Nasal cavity respiratory epithelium epithelial cell of viscerocranial mucosa (primary cell): ENCODE data around the gene FARSA. TPM values are rescaled to one million over a fixed set of nuclear protein-coding genes. Genes with fewer than 3 reads are reported as not detected.

Experiments
- total RNA-seq: library from RNA; depleted of rRNA; stranded (reverse); fragments of >200 nt; gene quantifications from 2 replicates; pipeline ENCODE4 v1.2.3, GENCODE V29; 2014

Gene FARSA
- total RNA-seq = 82.7 and 88.3 TPM in 2 replicates

GRCh38 chr19:12933287-12934072 is at the start of gene FARSA:
TSS of gene FARSA (minus strand) at chr19:12933711. CDS start at chr19:12933696, 15 bp downstream.

GRCh38 chr19:12969292-12969988 is 35.9 kb upstream of the FARSA start, which contains the start of gene DAND5:
TSS of gene DAND5 (plus strand) at chr19:12969576. CDS start at chr19:12969661, 85 bp downstream.

DNA sequence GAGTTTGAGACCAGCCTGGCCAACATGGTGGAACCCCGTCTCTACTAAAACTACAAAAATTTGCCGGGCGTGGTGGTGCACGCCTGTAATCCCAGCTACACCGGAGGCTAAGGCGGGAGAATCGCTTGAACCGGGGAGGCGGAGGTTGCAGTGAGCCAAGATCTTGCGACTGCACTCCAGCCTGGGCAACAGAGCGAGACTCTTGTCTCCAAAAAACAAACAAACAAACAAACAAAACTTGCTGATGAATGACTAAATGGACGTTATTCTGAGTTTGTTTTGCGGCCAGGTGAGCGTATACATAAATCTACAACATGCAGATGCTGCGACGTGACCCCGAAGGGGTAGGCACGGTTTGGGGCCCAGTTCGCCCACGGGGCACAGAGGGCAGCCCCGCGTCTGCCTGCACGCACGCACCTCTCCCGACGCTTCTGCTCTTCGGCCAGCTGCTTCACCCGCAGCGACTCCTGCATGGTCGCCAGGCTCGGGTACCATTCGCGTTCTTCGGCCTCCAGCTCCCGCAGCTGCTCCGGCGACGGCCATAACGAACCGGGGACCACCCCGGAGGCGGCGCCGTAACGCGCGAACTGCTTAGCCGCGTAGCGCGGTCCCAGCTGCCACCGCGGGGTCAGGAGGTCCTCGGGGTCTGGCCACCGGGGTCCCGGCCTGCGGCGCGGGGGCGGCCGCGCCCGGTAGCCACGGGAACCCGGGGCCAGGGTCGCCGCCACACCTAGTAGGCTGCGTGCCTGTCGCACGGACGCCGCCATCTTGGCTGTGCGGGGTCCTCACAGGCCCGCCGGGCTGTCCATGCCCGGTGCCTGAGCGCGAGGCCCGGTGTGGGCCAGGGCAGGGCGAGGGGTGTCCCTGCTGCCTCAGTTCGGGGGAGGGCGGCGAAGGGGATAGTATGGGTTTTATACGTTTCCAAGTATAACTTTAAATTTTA is 23.2 kb upstream of the FARSA start, which contains the start of gene GADD45GIP1:
GADD45GIP1 (minus strand) TSS at position 778 of the 943 bp plus-strand sequence; CDS start at position 767, 11 bp downstream.

DNA sequence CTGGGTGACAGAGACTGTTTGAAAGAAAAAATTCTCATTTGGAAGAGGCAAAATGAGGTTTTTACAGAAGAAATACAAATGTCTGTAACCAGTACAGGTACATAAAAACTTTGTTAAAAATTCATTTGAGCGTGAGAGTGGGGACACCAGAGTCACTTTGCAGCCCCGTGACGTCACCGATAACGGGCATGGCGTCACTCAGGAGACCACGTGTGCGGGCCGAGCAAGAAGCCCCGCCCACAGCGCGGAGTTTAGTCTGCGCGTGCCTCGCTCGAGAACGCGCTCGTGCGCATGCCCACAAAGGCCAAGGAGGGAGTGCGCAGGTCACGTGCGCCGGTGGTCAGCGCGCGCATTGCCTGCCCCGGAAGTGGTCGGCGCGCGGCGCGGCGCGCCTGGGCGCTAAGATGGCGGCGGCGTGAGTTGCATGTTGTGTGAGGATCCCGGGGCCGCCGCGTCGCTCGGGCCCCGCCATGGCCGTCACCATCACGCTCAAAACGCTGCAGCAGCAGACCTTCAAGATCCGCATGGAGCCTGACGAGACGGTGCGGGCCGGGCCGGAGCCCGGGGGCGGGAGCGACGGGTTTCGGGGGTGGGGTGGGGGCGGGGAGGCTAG is 12.1 kb upstream of the FARSA start, which contains the start of gene RAD23A:
RAD23A (plus strand) TSS at position 384 of the 613 bp plus-strand sequence; CDS start at position 471, 87 bp downstream.

DNA sequence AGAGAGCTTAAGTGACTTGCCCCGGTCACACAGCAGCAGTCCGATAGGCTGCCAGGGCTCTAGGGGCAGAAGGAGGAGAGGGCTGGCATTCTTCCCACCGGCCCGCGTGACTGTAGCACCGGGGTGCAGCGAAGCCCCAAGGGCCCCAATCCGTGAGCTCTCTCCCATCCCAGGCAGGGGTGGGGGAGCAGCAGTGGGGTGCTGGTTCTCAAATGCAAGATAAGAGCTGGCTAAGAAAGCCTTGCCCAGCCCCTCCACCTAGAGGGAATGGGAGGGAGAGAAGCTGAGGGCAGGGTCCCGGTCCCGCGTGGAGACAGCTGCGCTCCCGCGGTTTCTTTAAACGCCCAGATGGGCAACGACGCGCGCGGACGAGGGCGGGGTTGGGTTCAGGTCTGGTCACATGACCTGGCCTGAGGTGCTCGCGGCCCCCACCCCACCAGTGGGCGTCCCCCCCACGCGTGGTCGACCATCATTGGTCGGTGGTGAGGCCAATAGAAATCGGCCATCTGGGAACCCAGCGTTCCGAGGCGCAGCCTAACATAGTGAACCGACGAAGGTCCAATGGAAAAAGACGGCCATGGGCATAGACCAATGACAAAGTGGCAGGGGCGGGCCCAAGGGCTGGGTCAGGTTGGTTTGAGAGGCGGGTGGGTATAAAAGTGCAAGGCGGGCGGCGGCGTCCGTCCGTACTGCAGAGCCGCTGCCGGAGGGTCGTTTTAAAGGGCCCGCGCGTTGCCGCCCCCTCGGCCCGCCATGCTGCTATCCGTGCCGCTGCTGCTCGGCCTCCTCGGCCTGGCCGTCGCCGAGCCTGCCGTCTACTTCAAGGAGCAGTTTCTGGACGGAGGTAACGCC is 4.6 kb upstream of the FARSA start, which contains the start of gene CALR:
CALR (plus strand) TSS at position 683 of the 852 bp plus-strand sequence; CDS start at position 754, 71 bp downstream.

GRCh38 chr19:12890787-12891552 is 42.5 kb downstream of the FARSA start, which contains the start of gene GCDH:
TSS of gene GCDH (plus strand) at chr19:12891160. CDS start at chr19:12891305, 145 bp downstream.

GRCh38 chr19:12886969-12887747 is 46.4 kb downstream of the FARSA start, which contains the start of gene KLF1:
TSS of gene KLF1 (minus strand) at chr19:12887201. CDS start at chr19:12887140, 61 bp downstream.

GRCh38 chr19:12881172-12881808 is 52.2 kb downstream of the FARSA start, which contains the start of gene DNASE2:
TSS of gene DNASE2 (minus strand) at chr19:12881449. CDS start at chr19:12881375, 74 bp downstream.

Other genes starting within 250 kb of the FARSA start
- not detected in 2 replicates for gene GNG14, start 245.7 kb downstream of the FARSA start, total RNA-seq
- gene FBXW9, start 237.1 kb downstream of the FARSA start, total RNA-seq = 5.5 and 6.9 TPM in 2 replicates
- 30.1 and 69.1 TPM in 2 replicates for gene TNPO2, start 209.8 kb downstream of the FARSA start, total RNA-seq
- gene TRIR, start 199.0 kb downstream of the FARSA start, total RNA-seq = 101 and 152 TPM in 2 replicates
- 59.7 and 79.6 TPM in 2 replicates for gene GET3, start 196.2 kb downstream of the FARSA start, total RNA-seq
- not detected in 2 replicates for gene BEST2, start 181.9 kb downstream of the FARSA start, total RNA-seq
- gene HOOK2, start 158.2 kb downstream of the FARSA start, total RNA-seq = 43.1 and 73.5 TPM in 2 replicates
- 266 and 285 TPM in 2 replicates for gene JUNB, start 142.2 kb downstream of the FARSA start, total RNA-seq
- 109 and 161 TPM in 2 replicates for gene PRDX2, start 131.9 kb downstream of the FARSA start, total RNA-seq
- 0.28 TPM in 1 of 2 replicates, not detected in the other for gene THSD8, start 131.6 kb downstream of the FARSA start, total RNA-seq
- 7.2 and 13.3 TPM in 2 replicates for gene RNASEH2A, start 127.1 kb downstream of the FARSA start, total RNA-seq
- not detected in 2 replicates for gene RTBDN, start 99.1 kb downstream of the FARSA start, total RNA-seq
- under 0.01 and 0.28 TPM in 2 replicates for gene MAST1, start 95.2 kb downstream of the FARSA start, total RNA-seq
- gene DNASE2, start 52.3 kb downstream of the FARSA start, total RNA-seq = 29.5 and 40.3 TPM in 2 replicates
- gene KLF1, start 46.5 kb downstream of the FARSA start, total RNA-seq = under 0.01 TPM in 1 of 2 replicates, not detected in the other
- 18.0 and 24.6 TPM in 2 replicates for gene GCDH, start 42.6 kb downstream of the FARSA start, total RNA-seq
- not detected in 2 replicates for gene SYCE2, start 14.4 kb downstream of the FARSA start, total RNA-seq
- gene CALR, start 4.9 kb upstream of the FARSA start, total RNA-seq = 637 and 1,452 TPM in 2 replicates
- gene RAD23A, start 12.2 kb upstream of the FARSA start, total RNA-seq = 106 and 132 TPM in 2 replicates
- 15.8 and 24.6 TPM in 2 replicates for gene GADD45GIP1, start 23.5 kb upstream of the FARSA start, total RNA-seq
- gene DAND5, start 35.9 kb upstream of the FARSA start, total RNA-seq = 0.07 TPM in 1 of 2 replicates, not detected in the other
- gene NFIX, start 61.8 kb upstream of the FARSA start, total RNA-seq = 4.1 and 31.2 TPM in 2 replicates
- gene LYL1, start 169.1 kb upstream of the FARSA start, total RNA-seq = 0.50 and 0.68 TPM in 2 replicates
- gene TRMT1, start 183.0 kb upstream of the FARSA start, total RNA-seq = 36.2 and 48.3 TPM in 2 replicates
- 42.0 and 90.9 TPM in 2 replicates for gene NACC1, start 184.6 kb upstream of the FARSA start, total RNA-seq
- 44.7 and 47.2 TPM in 2 replicates for gene STX10, start 216.7 kb upstream of the FARSA start, total RNA-seq
- gene IER2, start 216.7 kb upstream of the FARSA start, total RNA-seq = 57.9 and 78.6 TPM in 2 replicates